Measurements from ENCODE around the gene PLXNA4.

PLXNA4 gene

DNA sequence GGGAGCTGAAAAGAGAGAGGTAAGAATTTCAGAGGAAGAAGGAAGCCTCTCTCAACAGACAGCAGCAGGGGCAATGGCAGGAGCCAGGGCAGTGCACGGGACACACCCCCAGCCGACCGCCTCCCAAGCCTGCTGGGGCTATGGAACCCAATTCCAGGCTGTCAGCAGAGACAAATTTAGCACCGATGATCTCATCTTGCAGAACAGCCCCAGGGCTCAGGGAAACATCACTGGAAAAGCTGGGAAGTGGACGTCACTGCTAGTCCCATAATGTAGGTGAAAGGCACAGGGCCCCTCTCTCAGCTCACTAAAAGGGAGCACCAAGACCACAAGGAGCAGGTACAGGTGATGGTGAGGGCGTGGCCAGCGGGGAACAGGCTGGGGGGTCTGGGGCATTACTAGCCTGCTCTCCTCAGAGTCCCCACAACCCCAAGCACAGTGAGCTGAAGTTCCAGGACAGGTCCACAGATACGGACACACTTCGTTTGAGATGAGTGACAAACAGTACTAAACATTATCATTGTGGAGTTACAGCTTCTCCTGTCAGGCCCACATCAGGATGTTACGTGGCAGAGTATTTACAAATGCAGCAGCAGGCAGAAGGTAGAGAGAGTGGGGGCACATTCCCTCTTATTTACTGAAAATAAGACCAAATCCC is 103.7 kb downstream of the PLXNA4 start (continued):
- TF ChIP-seq, protein P1, sequence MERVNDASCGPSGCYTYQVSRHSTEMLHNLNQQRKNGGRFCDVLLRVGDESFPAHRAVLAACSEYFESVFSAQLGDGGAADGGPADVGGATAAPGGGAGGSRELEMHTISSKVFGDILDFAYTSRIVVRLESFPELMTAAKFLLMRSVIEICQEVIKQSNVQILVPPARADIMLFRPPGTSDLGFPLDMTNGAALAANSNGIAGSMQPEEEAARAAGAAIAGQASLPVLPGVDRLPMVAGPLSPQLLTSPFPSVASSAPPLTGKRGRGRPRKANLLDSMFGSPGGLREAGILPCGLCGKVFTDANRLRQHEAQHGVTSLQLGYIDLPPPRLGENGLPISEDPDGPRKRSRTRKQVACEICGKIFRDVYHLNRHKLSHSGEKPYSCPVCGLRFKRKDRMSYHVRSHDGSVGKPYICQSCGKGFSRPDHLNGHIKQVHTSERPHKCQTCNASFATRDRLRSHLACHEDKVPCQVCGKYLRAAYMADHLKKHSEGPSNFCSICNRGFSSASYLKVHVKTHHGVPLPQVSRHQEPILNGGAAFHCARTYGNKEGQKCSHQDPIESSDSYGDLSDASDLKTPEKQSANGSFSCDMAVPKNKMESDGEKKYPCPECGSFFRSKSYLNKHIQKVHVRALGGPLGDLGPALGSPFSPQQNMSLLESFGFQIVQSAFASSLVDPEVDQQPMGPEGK (tag by site-specific recombination; IDR thresholded peaks at IDR 0.05), result peak; percentile 92
- TF ChIP-seq ZNF366 (tag by site-specific recombination; conservative IDR thresholded peaks at IDR 0.05) (peak; percentile 55), ZNF146 (tag by site-specific recombination; IDR thresholded peaks at IDR 0.05) (peak; percentile 24; the same call in 1 of the 2 replicates), ZEB2 (tag by site-specific recombination; IDR thresholded peaks at IDR 0.05) (peak; percentile 93), KLF8 (tag by site-specific recombination; IDR thresholded peaks at IDR 0.05) (no peak), ZBTB44 (tag by site-specific recombination; IDR thresholded peaks at IDR 0.05) (peak; percentile 48; the same call in 1 of the 2 replicates), PRDM1 (tag by site-specific recombination; IDR thresholded peaks at IDR 0.05) (peak; percentile 40; the same call in 1 of the 2 replicates), ZNF335 (tag by site-specific recombination; conservative IDR thresholded peaks at IDR 0.05) (peak; percentile 30; the same call in 1 of the 2 replicates), GLI4 (tag by site-specific recombination; IDR thresholded peaks at IDR 0.05) (no peak), ZNF341 (tag by site-specific recombination; IDR thresholded peaks at IDR 0.05; ENCODE audit: low read depth) (peak; percentile 88), ZNF416 (tag by site-specific recombination; IDR thresholded peaks at IDR 0.05) (no peak), ZNF629 (tag by site-specific recombination; IDR thresholded peaks at IDR 0.05) (peak; percentile 98), ZNF175 (tag by site-specific recombination; IDR thresholded peaks at IDR 0.05) (no peak), ZFP3 (tag by site-specific recombination; IDR thresholded peaks at IDR 0.05; ENCODE audit: low read depth) (no peak), ZNF791 (tag by site-specific recombination; IDR thresholded peaks at IDR 0.05) (no peak), ZNF324 (tag by site-specific recombination; IDR thresholded peaks at IDR 0.05) (peak; percentile 79; the same call in 1 of the 2 replicates), ZNF654 (tag by site-specific recombination; IDR thresholded peaks at IDR 0.05; ENCODE audit: low read depth) (no peak), SP3 (tag by site-specific recombination; IDR thresholded peaks at IDR 0.05) (no peak), ZNF692 (tag by site-specific recombination; IDR thresholded peaks at IDR 0.05) (0 out of 2 replicates have a peak, but pooled peaks have one; percentile 60), ZNF449 (tag by site-specific recombination; IDR thresholded peaks at IDR 0.05) (peak; percentile 14; the same call in 1 of the 2 replicates), ZBTB20 (tag by site-specific recombination; IDR thresholded peaks at IDR 0.05) (0 out of 2 replicates have a peak, but pooled peaks have one; percentile 22), PRDM10 (tag by site-specific recombination; IDR thresholded peaks at IDR 0.05) (peak; percentile 64), ZNF501 (tag by site-specific recombination; IDR thresholded peaks at IDR 0.05) (no peak; the same call in 1 of the 2 replicates), SP7 (tag by site-specific recombination; IDR thresholded peaks at IDR 0.05) (peak; percentile 94), YY2 (tag by site-specific recombination; IDR thresholded peaks at IDR 0.05) (no peak)
- TF ChIP-seq, protein P2, sequence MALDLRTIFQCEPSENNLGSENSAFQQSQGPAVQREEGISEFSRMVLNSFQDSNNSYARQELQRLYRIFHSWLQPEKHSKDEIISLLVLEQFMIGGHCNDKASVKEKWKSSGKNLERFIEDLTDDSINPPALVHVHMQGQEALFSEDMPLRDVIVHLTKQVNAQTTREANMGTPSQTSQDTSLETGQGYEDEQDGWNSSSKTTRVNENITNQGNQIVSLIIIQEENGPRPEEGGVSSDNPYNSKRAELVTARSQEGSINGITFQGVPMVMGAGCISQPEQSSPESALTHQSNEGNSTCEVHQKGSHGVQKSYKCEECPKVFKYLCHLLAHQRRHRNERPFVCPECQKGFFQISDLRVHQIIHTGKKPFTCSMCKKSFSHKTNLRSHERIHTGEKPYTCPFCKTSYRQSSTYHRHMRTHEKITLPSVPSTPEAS (tag by site-specific recombination; IDR thresholded peaks at IDR 0.05), result 0 out of 2 replicates have a peak, but pooled peaks have one; percentile 46
- TF ChIP-seq, protein P3, sequence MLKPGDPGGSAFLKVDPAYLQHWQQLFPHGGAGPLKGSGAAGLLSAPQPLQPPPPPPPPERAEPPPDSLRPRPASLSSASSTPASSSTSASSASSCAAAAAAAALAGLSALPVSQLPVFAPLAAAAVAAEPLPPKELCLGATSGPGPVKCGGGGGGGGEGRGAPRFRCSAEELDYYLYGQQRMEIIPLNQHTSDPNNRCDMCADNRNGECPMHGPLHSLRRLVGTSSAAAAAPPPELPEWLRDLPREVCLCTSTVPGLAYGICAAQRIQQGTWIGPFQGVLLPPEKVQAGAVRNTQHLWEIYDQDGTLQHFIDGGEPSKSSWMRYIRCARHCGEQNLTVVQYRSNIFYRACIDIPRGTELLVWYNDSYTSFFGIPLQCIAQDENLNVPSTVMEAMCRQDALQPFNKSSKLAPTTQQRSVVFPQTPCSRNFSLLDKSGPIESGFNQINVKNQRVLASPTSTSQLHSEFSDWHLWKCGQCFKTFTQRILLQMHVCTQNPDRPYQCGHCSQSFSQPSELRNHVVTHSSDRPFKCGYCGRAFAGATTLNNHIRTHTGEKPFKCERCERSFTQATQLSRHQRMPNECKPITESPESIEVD (tag by site-specific recombination; IDR thresholded peaks at IDR 0.05), result peak; percentile 46; the same call in 1 of the 2 replicates

Measured in HEK293 (cell line).